Panc1 (cell line): ENCODE measurements around the gene ALOX5. TPM values are rescaled to one million over a fixed set of nuclear protein-coding genes. Genes with fewer than 3 reads are reported as not detected.

ENCODE experiments used
- ATAC-seq: fragments of 200-7000 bp; cut with Tn5 transposase; 2 replicates; pipeline ENCODE4 v1.9.1; 2020; ENCODE audit warnings: mild to moderate bottlenecking, moderate library complexity
- BruUV-seq: library from RNA; stranded (reverse); fragments of 400-500 nt; replicated peaks from 2 replicates; lab custom pipeline; 2021; lab: Mats Ljungman, UMichigan
- CTCF ChIA-PET: fragments of 300-600 bp; sonication (Branson Sonifier 250); formaldehyde crosslinking; loops from one replicate; lab custom pipeline; 2022; ENCODE audit warnings: antibody characterized with exemption; lab: Charles Lee
- POLR2A ChIA-PET: fragments of 300-600 bp; sonication (Branson Sonifier 250); formaldehyde crosslinking; loops from one replicate; lab custom pipeline; 2022; ENCODE audit warnings: antibody characterized with exemption; lab: Charles Lee
- DNase-seq: peaks from one replicate; pipeline ENCODE4 v3.0.0-alpha.2; 2010; ENCODE audit warnings: low read depth, low spot score
- H3K27ac ChIP-seq: 2 replicates; pipeline ENCODE4 v1.5.1; 2011; ENCODE audit warnings: mild to moderate bottlenecking, low read length, inconsistent platforms
- H3K27me3 ChIP-seq: fragments of 200-500 bp; sonication (Bioruptor generic); 2 replicates; pipeline ENCODE4 v1.6.0; 2014; ENCODE audit warnings: low read length, inconsistent platforms; ENCODE audit not compliant: control insufficient read depth, insufficient read depth
- H3K36me3 ChIP-seq: fragments of 200-500 bp; sonication (Bioruptor generic); 2 replicates; pipeline ENCODE4 v1.5.1; 2014; ENCODE audit warnings: inconsistent platforms, mild to moderate bottlenecking, low read length, moderate library complexity; ENCODE audit not compliant: control insufficient read depth, insufficient read depth
- H3K4me1 ChIP-seq: 2 replicates; pipeline ENCODE4 v1.5.1; 2011; ENCODE audit warnings: inconsistent platforms, mild to moderate bottlenecking, low read length, moderate library complexity; ENCODE audit not compliant: control insufficient read depth, insufficient read depth
- H3K4me3 ChIP-seq, 2 experiments: 2 replicates each; pipeline ENCODE4 v1.5.1; 2011 to 2012; ENCODE audit warnings: low read depth in 2 of 2, low read length in 2 of 2, mild to moderate bottlenecking in 2 of 2, inconsistent platforms in 1 of 2, moderate library complexity in 1 of 2
- H3K9me3 ChIP-seq: fragments of 200-500 bp; sonication (Bioruptor generic); 2 replicates; pipeline ENCODE4 v1.5.1; 2014; ENCODE audit warnings: low read depth, mild to moderate bottlenecking, inconsistent platforms, low read length, moderate library complexity; ENCODE audit not compliant: control insufficient read depth, insufficient read depth
- CTCF ChIP-seq: fragments of 450-650 bp; IDR thresholded peaks from 2 replicates; pipeline ENCODE4 v1.5.1; 2017; ENCODE audit warnings: mild to moderate bottlenecking
- POLR2AphosphoS5 ChIP-seq: IDR thresholded peaks from 2 replicates; pipeline ENCODE4 v1.6.1; 2012; ENCODE audit warnings: mild to moderate bottlenecking, low read depth, low read length, moderate library complexity
- REST ChIP-seq, 2 experiments: IDR thresholded peaks; 2 replicates each; pipeline ENCODE4 v1.6.1; 2011 to 2012; ENCODE audit warnings: low read depth in 2 of 2, control low read depth in 1 of 2, low read length in 1 of 2, mild to moderate bottlenecking in 1 of 2, moderate library complexity in 1 of 2; ENCODE audit not compliant: insufficient read depth in 1 of 2
- SIN3A ChIP-seq: IDR thresholded peaks from 2 replicates; pipeline ENCODE4 v1.6.1; 2012; ENCODE audit warnings: low read depth, mild to moderate bottlenecking, low read length, moderate library complexity, borderline replicate concordance; ENCODE audit not compliant: insufficient read depth
- TCF7L2 ChIP-seq: IDR thresholded peaks from 2 replicates; pipeline ENCODE4 v1.6.1; 2011; ENCODE audit warnings: mild to moderate bottlenecking, low read depth, low read length, inconsistent platforms
- in situ Hi-C: cut with HindIII; loops from 2 replicates; pipeline ENCODE4 v1.10.0; 2016; ENCODE audit warnings: low sequenced_read_pairs, low pct_unique_long_range_greater_than_20kb
- intact Hi-C: fragments of 100-400 bp; cut with micrococcal nuclease; formaldehyde crosslinking; loops from one replicate; pipeline ENCODE4 v1.10.0; 2022; ENCODE audit not compliant: unreplicated experiment
- total RNA-seq: library from RNA; stranded (reverse); gene quantifications from one replicate; pipeline ENCODE4 v1.2.1, GENCODE V29; 2021; ENCODE audit not compliant: unreplicated experiment

Gene ALOX5
- total RNA-seq, 1 experiment from 2014 or later, result 0.82 TPM

DNA sequence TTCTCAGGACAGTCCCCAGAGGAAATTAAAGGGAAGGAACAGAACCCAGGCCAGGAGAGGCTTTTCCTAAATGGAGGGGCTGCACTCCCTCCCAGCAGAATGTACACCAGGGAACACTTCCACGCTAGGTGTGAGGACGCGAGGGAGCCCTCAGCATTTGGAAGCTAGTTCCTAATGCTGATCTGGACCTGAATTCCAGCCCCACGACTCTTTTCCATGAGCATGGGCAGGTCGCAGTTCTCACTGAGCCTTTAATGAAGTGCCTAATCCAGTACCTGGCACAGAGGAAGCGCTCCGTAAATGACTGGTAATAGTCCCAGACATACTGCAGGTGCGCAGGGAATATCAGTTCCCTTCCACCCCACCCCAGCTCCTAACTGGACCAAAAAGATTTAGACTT is 1.1 kb downstream of the ALOX5 start:
- H3K9me3 ChIP-seq, result no peaks in the 10 kb centered on the region
- no peak overlapping the region for H3K4me3 ChIP-seq
- DNase-seq (no peak), ATAC-seq (no peak)
- CTCF ChIA-PET, result no interaction called here
- in situ Hi-C loops, result no loop called here
- POLR2A ChIA-PET, result no interaction called here
- no peaks in the 10 kb centered on the region for H3K4me1 ChIP-seq
- peaks cover 39% of the 10 kb centered on the region for H3K27me3 ChIP-seq
- intact Hi-C loops, result no loop called here
- H3K27ac ChIP-seq, result no peak overlapping the region
- no TSS peak for BruUV-seq
- H3K36me3 ChIP-seq, result no peaks in the 10 kb centered on the region
- TF ChIP-seq REST (IDR thresholded peaks at IDR 0.05; ENCODE audit: insufficient read depth in 1 of 2, low read depth in 2 of 2, low read length in 1 of 2) (no peak), SIN3A (no peak), TCF7L2 (no peak), POLR2AphosphoS5 (no peak), CTCF (no peak)

GRCh38 chr10:45375716-45376231 is 1.8 kb downstream of the ALOX5 start:
- CTCF ChIA-PET, result no interaction called here
- intact Hi-C loops, result loop anchor here (2.0 kb wide), 1 partner anchor 17 kb away; no protein-coding TSS in a partner anchor
- H3K36me3 ChIP-seq, result no peaks in the 10 kb centered on the region
- H3K27ac ChIP-seq, result no peak overlapping the region
- in situ Hi-C loops, result no loop called here
- POLR2A ChIA-PET, result no interaction called here
- TF ChIP-seq REST (IDR thresholded peaks at IDR 0.05; ENCODE audit: insufficient read depth in 1 of 2, low read depth in 2 of 2, low read length in 1 of 2) (no peak), CTCF (no peak), POLR2AphosphoS5 (no peak), TCF7L2 (no peak), SIN3A (no peak)
- BruUV-seq, result no TSS peak
- peaks cover 38% of the 10 kb centered on the region for H3K27me3 ChIP-seq
- ATAC-seq, result no peak
- no peaks in the 10 kb centered on the region for H3K9me3 ChIP-seq
- H3K4me1 ChIP-seq, result no peaks in the 10 kb centered on the region
- DNase-seq, result no peak
- H3K4me3 ChIP-seq, result no peak overlapping the region
